GM23338 (cell line): ENCODE results near the gene PPM1E. TPM values are rescaled to one million over a fixed set of nuclear protein-coding genes. Genes with fewer than 3 reads are reported as not detected.

ENCODE experiments used
- ATAC-seq: fragments of 200-7000 bp; cut with Tn5 transposase; 3 replicates; pipeline ENCODE4 v1.9.1; 2020
- DNase-seq: peaks from one replicate; pipeline ENCODE4 v3.0.0-alpha.2; 2015; ENCODE audit warnings: low spot score
- H2AFZ ChIP-seq: fragments of 200-600 bp; sonication (generic); 2 replicates; pipeline ENCODE4 v1.8.0; 2016; ENCODE audit warnings: antibody characterized with exemption, mild to moderate bottlenecking, moderate library complexity
- H3F3A ChIP-seq: fragments of 200-600 bp; sonication (generic); replicated peaks from 2 replicates; pipeline ENCODE4 v1.8.0; 2017; ENCODE audit warnings: antibody characterized with exemption, mixed run types, low read depth
- H3K27ac ChIP-seq: fragments of 200-600 bp; sonication (generic); 2 replicates; pipeline ENCODE4 v1.6.1; 2016; ENCODE audit warnings: low read depth
- H3K27me3 ChIP-seq: fragments of 200-600 bp; sonication (generic); 2 replicates; pipeline ENCODE4 v1.8.0; 2016; ENCODE audit warnings: mild to moderate bottlenecking, mixed run types, moderate library complexity; ENCODE audit not compliant: insufficient read depth
- H3K36me3 ChIP-seq: fragments of 200-600 bp; sonication (generic); 2 replicates; pipeline ENCODE4 v1.8.0; 2016; ENCODE audit warnings: mild to moderate bottlenecking; ENCODE audit not compliant: insufficient read depth
- H3K4me1 ChIP-seq: fragments of 200-600 bp; sonication (generic); 2 replicates; pipeline ENCODE4 v1.8.0; 2016; ENCODE audit warnings: mild to moderate bottlenecking, moderate library complexity; ENCODE audit not compliant: insufficient read depth
- H3K4me2 ChIP-seq: fragments of 200-600 bp; sonication (generic); 2 replicates; pipeline ENCODE4 v1.7.1; 2017; ENCODE audit warnings: mixed run types
- H3K4me3 ChIP-seq: fragments of 200-600 bp; sonication (generic); 2 replicates; pipeline ENCODE4 v1.6.1; 2016; ENCODE audit warnings: mixed run types
- H3K79me2 ChIP-seq: fragments of 200-600 bp; sonication (generic); replicated peaks from 2 replicates; pipeline ENCODE4 v1.8.0; 2017; ENCODE audit warnings: mild to moderate bottlenecking; ENCODE audit not compliant: insufficient read depth
- H3K9me2 ChIP-seq: fragments of 200-600 bp; sonication (generic); 2 replicates; pipeline ENCODE4 v1.8.0; 2017; ENCODE audit not compliant: insufficient read depth
- H4K20me1 ChIP-seq: fragments of 200-600 bp; sonication (generic); replicated peaks from 2 replicates; pipeline ENCODE4 v1.8.0; 2017; ENCODE audit warnings: mild to moderate bottlenecking; ENCODE audit not compliant: insufficient read depth
- H3K27ac Mint-ChIP-seq: 2 replicates; pipeline ENCODE4 v1.8.0; 2020; ENCODE audit warnings: inconsistent platforms, mild to moderate bottlenecking, moderate library complexity, mixed read lengths
- H3K27me3 Mint-ChIP-seq: 3 replicates; pipeline ENCODE4 v1.8.0; 2022; ENCODE audit warnings: low read depth, mild to moderate bottlenecking, moderate library complexity, mixed read lengths, inconsistent platforms; ENCODE audit not compliant: insufficient read depth, poor library complexity
- H3K36me3 Mint-ChIP-seq: 3 replicates; pipeline ENCODE4 v1.8.0; 2021; ENCODE audit warnings: low read depth, mild to moderate bottlenecking, inconsistent platforms, moderate library complexity, mixed read lengths
- H3K4me1 Mint-ChIP-seq: 3 replicates; pipeline ENCODE4 v1.8.0; 2020; ENCODE audit warnings: mild to moderate bottlenecking, inconsistent platforms, mixed read lengths
- H3K4me3 Mint-ChIP-seq: 3 replicates; pipeline ENCODE4 v1.8.0; 2021; ENCODE audit warnings: moderate library complexity, mild to moderate bottlenecking, inconsistent platforms, mixed read lengths
- H3K9me3 Mint-ChIP-seq: 3 replicates; pipeline ENCODE4 v1.8.0; 2020; ENCODE audit warnings: moderate library complexity, mild to moderate bottlenecking, inconsistent platforms, mixed read lengths
- CREB1 ChIP-seq: fragments of 250-450 bp; sonication (Bioruptor Pico); IDR thresholded peaks from 2 replicates; pipeline ENCODE4 v1.5.0; 2020; ENCODE audit warnings: low read depth, mild to moderate bottlenecking, moderate library complexity
- EZH2 ChIP-seq: fragments of 200-600 bp; sonication (generic); IDR thresholded peaks from one replicate; pipeline ENCODE4 v1.8.0; 2017; ENCODE audit warnings: antibody characterized with exemption, mild to moderate bottlenecking, low read depth; ENCODE audit not compliant: unreplicated experiment
- EZH2phosphoT487 ChIP-seq: fragments of 200-600 bp; sonication (generic); IDR thresholded peaks from one replicate; pipeline ENCODE4 v1.8.1; 2018; ENCODE audit warnings: antibody characterized with exemption; ENCODE audit not compliant: unreplicated experiment
- JUNB ChIP-seq: IDR thresholded peaks from one replicate; pipeline ENCODE4 v1.6.1; 2016; ENCODE audit warnings: antibody characterized with exemption; ENCODE audit not compliant: unreplicated experiment
- ZNF331 ChIP-seq: fragments of 250-450 bp; sonication (Bioruptor Pico); IDR thresholded peaks from 2 replicates; pipeline ENCODE4 v1.5.0; 2020; ENCODE audit warnings: low read depth, mild to moderate bottlenecking, moderate library complexity
- ZNF462 ChIP-seq: fragments of 250-450 bp; sonication (Bioruptor Pico); IDR thresholded peaks from 2 replicates; pipeline ENCODE4 v1.5.0; 2020; ENCODE audit warnings: mild to moderate bottlenecking, moderate library complexity
- polyA plus RNA-seq: library from polyadenylated mRNA; unstranded; fragments of >200 nt; fragmentation: Nextera tagmentation; extraction: Ambion mirVana; gene quantifications from 2 replicates; pipeline ENCODE4 v1.2.1, GENCODE V29; 2016
- total RNA-seq: library from RNA; depleted of rRNA; stranded (reverse); fragments of >200 nt; shearing (Covaris generic); gene quantifications from 2 replicates; pipeline ENCODE4 v1.2.3, GENCODE V29; 2014
- TF ChIP-seq, protein P1 (sequence below), 2 experiments: fragments of 200-600 bp in 1 of 2; sonication (generic) in 1 of 2; conservative IDR thresholded peaks; 2 replicates each; pipeline versions ENCODE4 v1.5.1 to v1.6.1; 2016 to 2017; ENCODE audit warnings: antibody characterized with exemption in 2 of 2, low read depth in 2 of 2, mild to moderate bottlenecking in 2 of 2, moderate library complexity in 1 of 2
- TF ChIP-seq, protein P2 (sequence below): IDR thresholded peaks from 2 replicates; pipeline ENCODE4 v1.6.1; 2016; ENCODE audit warnings: antibody characterized with exemption

PPM1E gene
- total and polyA plus RNA-seq, 2 experiments from 2014 or later = 2.1 to 13.8 TPM

- Histone ChIP-seq H3K4me1 (no peaks in the 10 kb centered on the region), H3F3A (no peaks in the 10 kb centered on the region), H4K20me1 (no peaks in the 10 kb centered on the region; the same call in 1 of the 2 replicates), H3K9me2 (no peaks in the 10 kb centered on the region), H3K27ac (no peak overlapping the region), H3K4me3 (no peak overlapping the region), H2AFZ (no peak overlapping the region), H3K79me2 (no peaks in the 10 kb centered on the region), H3K4me2 (no peak overlapping the region), H3K36me3 (no peaks in the 10 kb centered on the region), H3K27me3 (no peaks in the 10 kb centered on the region)
- Mint-ChIP-seq H3K36me3 (no peaks in the 10 kb centered on the region), H3K27me3 (peaks cover 3% of the 10 kb centered on the region), H3K4me3 (no peak overlapping the region), H3K4me1 (no peaks in the 10 kb centered on the region), H3K9me3 (no peaks in the 10 kb centered on the region), H3K27ac (no peak overlapping the region)
- TF ChIP-seq ZNF462 (no peak), CREB1 (CRISPR knock-in tag) (no peak), ZNF331 (CRISPR knock-in tag) (no peak), EZH2 (no peak), JUNB (no peak), EZH2phosphoT487 (no peak)
- TF ChIP-seq, protein P1, sequence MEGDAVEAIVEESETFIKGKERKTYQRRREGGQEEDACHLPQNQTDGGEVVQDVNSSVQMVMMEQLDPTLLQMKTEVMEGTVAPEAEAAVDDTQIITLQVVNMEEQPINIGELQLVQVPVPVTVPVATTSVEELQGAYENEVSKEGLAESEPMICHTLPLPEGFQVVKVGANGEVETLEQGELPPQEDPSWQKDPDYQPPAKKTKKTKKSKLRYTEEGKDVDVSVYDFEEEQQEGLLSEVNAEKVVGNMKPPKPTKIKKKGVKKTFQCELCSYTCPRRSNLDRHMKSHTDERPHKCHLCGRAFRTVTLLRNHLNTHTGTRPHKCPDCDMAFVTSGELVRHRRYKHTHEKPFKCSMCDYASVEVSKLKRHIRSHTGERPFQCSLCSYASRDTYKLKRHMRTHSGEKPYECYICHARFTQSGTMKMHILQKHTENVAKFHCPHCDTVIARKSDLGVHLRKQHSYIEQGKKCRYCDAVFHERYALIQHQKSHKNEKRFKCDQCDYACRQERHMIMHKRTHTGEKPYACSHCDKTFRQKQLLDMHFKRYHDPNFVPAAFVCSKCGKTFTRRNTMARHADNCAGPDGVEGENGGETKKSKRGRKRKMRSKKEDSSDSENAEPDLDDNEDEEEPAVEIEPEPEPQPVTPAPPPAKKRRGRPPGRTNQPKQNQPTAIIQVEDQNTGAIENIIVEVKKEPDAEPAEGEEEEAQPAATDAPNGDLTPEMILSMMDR (conservative IDR thresholded peaks at IDR 0.05; ENCODE audit: low read depth in 2 of 2) = no peak
- TF ChIP-seq, protein P2, sequence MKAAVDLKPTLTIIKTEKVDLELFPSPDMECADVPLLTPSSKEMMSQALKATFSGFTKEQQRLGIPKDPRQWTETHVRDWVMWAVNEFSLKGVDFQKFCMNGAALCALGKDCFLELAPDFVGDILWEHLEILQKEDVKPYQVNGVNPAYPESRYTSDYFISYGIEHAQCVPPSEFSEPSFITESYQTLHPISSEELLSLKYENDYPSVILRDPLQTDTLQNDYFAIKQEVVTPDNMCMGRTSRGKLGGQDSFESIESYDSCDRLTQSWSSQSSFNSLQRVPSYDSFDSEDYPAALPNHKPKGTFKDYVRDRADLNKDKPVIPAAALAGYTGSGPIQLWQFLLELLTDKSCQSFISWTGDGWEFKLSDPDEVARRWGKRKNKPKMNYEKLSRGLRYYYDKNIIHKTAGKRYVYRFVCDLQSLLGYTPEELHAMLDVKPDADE = no peak
- DNase-seq (no peak), ATAC-seq (no peak)
These were observed 67.4 kb downstream of the PPM1E start for GRCh38 chr17:58823051-58823525.
